ENCODE data around the gene NSUN2. TPM values are rescaled to one million over a fixed set of nuclear protein-coding genes. Genes with fewer than 3 reads are reported as not detected.

The NSUN2 gene
- total and polyA plus RNA-seq, 2 donors (not counting 3 experiments of a cell fraction or from before 2014, with no cell fraction given): 53.7 to 73.0 TPM

DNA sequence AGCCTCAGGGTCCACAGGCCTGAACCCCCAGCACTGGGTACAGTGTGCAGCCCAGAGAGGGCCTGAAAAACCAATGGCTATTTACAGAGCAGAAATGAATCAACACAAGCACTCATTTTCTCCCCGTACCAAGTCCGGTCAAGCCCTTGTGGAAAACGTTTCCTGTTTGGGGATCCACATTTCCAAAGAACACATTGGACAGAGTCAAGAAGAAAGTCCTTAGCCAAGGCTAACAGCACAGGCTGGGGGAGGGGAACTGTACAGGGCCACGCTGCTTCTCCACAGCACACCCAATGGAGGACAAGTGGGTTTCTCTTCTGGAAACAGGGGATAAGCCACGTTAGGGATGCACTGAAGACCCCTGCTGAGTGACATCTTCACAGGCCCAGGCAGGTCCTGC lies 62.3 kb downstream of the NSUN2 start:
- FAIRE-seq (no peak), DNase-seq (ENCODE audit: low read depth, low spot score) (no peak)
- H3K9me1 ChIP-seq (replicated peaks; ENCODE audit: control insufficient read depth, extremely low read depth, insufficient read depth, low read length): no peaks in the 10 kb centered on the region
- no peaks in the 10 kb centered on the region for H3K4me1 ChIP-seq (ENCODE audit: control insufficient read depth, extremely low read depth, insufficient read depth, low read length)
- H3K79me2 ChIP-seq (ENCODE audit: control insufficient read depth, insufficient read depth, low read length): no peaks in the 10 kb centered on the region
- H3K27ac ChIP-seq (ENCODE audit: insufficient read depth, low read depth, low read length): no peak overlapping the region
- H4K20me1 ChIP-seq (replicated peaks; ENCODE audit: control insufficient read depth, extremely low read depth, insufficient read depth, low read length): no peaks in the 10 kb centered on the region
- dilution Hi-C loops (cut with MboI; ENCODE audit: extremely low pct_ligation_motif_present, low sequenced_read_pairs): no loop called here
- H3K4me3 ChIP-seq (replicated peaks in 1 of 3; ENCODE audit: insufficient read depth in 1 of 3, low read depth in 1 of 3, low read length in 3 of 3): no peak overlapping the region
- intact Hi-C loops (cut with micrococcal nuclease): no loop called here
- H3K9ac ChIP-seq (replicated peaks; ENCODE audit: extremely low read depth, insufficient read depth, low read length): no peak overlapping the region
- no peaks in the 10 kb centered on the region for H3K36me3 ChIP-seq (ENCODE audit: control insufficient read depth in 2 of 2, extremely low read depth in 1 of 2, insufficient read depth in 2 of 2, low read length in 2 of 2)
- peaks cover 0 to 2% of the 10 kb centered on the region in 2 experiments for H3K27me3 ChIP-seq (ENCODE audit: control insufficient read depth in 2 of 2, insufficient read depth in 2 of 2, low read length in 2 of 2)
- TF ChIP-seq GATA2 (IDR thresholded peaks at IDR 0.05; ENCODE audit: insufficient read depth, insufficient read length, low read depth, low read length) (no peak), JUN (IDR thresholded peaks at IDR 0.05; ENCODE audit: borderline replicate concordance, insufficient read depth, insufficient read length, low read depth) (no peak), POLR2AphosphoS5 (IDR thresholded peaks at IDR 0.05; ENCODE audit: insufficient read depth, low read depth, low read length) (no peak), POLR2A (IDR thresholded peaks at IDR 0.05; ENCODE audit: low read depth, low read length) (no peak), EZH2 (IDR thresholded peaks at IDR 0.05; ENCODE audit: borderline replicate concordance, low read depth, low read length, severe bottlenecking) (no peak), FOS (IDR thresholded peaks at IDR 0.05; ENCODE audit: borderline replicate concordance, insufficient read depth, low read length) (no peak), MYC (IDR thresholded peaks at IDR 0.05; ENCODE audit: low read depth, low read length) (no peak)
- TF ChIP-seq, protein P1, sequence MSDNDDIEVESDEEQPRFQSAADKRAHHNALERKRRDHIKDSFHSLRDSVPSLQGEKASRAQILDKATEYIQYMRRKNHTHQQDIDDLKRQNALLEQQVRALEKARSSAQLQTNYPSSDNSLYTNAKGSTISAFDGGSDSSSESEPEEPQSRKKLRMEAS (IDR thresholded peaks at IDR 0.05; ENCODE audit: insufficient read depth, insufficient read length): no peak
- TF ChIP-seq, protein P2, sequence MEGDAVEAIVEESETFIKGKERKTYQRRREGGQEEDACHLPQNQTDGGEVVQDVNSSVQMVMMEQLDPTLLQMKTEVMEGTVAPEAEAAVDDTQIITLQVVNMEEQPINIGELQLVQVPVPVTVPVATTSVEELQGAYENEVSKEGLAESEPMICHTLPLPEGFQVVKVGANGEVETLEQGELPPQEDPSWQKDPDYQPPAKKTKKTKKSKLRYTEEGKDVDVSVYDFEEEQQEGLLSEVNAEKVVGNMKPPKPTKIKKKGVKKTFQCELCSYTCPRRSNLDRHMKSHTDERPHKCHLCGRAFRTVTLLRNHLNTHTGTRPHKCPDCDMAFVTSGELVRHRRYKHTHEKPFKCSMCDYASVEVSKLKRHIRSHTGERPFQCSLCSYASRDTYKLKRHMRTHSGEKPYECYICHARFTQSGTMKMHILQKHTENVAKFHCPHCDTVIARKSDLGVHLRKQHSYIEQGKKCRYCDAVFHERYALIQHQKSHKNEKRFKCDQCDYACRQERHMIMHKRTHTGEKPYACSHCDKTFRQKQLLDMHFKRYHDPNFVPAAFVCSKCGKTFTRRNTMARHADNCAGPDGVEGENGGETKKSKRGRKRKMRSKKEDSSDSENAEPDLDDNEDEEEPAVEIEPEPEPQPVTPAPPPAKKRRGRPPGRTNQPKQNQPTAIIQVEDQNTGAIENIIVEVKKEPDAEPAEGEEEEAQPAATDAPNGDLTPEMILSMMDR (IDR thresholded peaks at IDR 0.05; ENCODE audit: extremely low read depth in 1 of 2, insufficient read depth in 1 of 2, low read depth in 1 of 2, low read length in 2 of 2): no peak
- H2AFZ ChIP-seq (ENCODE audit: low read depth, low read length): no peak overlapping the region
- no peaks in the 10 kb centered on the region for H3K9me3 ChIP-seq (replicated peaks; ENCODE audit: control insufficient read depth, insufficient read depth, low read length)
- no peak overlapping the region for H3K4me2 ChIP-seq (ENCODE audit: insufficient read depth, low read length)
- no TSS peak for BruUV-seq (replicated peaks)
- ChIA-PET POLR2A (no interaction called here), CTCF (no interaction called here)
